22Rv1 (cell line): ENCODE data around the gene SPATA16.

Source experiments
- H3K27ac ChIP-seq: fragments of 450-650 bp; 2 replicates; pipeline ENCODE4 v1.5.1; 2017
- ZFX ChIP-seq: fragments of 450-650 bp; IDR thresholded peaks from 2 replicates; pipeline ENCODE4 v1.6.1; 2017; ENCODE audit warnings: antibody characterized with exemption, borderline replicate concordance
- TF ChIP-seq, protein P1 (sequence below): fragments of 450-650 bp; IDR thresholded peaks from 2 replicates; pipeline ENCODE4 v1.5.1; 2017; ENCODE audit warnings: mild to moderate bottlenecking

Gene SPATA16

DNA sequence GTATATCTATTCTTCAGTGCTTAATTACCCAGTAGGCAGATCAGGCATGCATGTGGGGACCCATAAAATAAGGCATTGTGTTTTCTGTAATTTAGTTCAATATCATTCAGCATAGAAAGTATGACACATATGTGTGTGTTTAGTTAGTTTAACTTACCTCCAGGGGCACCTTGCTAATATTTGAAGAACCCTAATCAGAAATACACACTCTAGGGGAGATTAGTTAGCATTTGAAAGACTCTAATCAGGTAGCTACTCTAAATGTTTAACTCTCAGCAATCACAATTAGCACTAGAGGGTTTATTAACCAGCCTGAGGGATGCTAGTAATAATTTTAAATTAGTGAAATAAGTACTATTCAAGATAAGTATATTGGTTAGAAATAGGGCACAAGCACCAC is 286.0 kb downstream of the SPATA16 start:
- TF ChIP-seq ZFX = no peak
- TF ChIP-seq, protein P1, sequence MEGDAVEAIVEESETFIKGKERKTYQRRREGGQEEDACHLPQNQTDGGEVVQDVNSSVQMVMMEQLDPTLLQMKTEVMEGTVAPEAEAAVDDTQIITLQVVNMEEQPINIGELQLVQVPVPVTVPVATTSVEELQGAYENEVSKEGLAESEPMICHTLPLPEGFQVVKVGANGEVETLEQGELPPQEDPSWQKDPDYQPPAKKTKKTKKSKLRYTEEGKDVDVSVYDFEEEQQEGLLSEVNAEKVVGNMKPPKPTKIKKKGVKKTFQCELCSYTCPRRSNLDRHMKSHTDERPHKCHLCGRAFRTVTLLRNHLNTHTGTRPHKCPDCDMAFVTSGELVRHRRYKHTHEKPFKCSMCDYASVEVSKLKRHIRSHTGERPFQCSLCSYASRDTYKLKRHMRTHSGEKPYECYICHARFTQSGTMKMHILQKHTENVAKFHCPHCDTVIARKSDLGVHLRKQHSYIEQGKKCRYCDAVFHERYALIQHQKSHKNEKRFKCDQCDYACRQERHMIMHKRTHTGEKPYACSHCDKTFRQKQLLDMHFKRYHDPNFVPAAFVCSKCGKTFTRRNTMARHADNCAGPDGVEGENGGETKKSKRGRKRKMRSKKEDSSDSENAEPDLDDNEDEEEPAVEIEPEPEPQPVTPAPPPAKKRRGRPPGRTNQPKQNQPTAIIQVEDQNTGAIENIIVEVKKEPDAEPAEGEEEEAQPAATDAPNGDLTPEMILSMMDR = no peak
- no peak overlapping the region for H3K27ac ChIP-seq

DNA sequence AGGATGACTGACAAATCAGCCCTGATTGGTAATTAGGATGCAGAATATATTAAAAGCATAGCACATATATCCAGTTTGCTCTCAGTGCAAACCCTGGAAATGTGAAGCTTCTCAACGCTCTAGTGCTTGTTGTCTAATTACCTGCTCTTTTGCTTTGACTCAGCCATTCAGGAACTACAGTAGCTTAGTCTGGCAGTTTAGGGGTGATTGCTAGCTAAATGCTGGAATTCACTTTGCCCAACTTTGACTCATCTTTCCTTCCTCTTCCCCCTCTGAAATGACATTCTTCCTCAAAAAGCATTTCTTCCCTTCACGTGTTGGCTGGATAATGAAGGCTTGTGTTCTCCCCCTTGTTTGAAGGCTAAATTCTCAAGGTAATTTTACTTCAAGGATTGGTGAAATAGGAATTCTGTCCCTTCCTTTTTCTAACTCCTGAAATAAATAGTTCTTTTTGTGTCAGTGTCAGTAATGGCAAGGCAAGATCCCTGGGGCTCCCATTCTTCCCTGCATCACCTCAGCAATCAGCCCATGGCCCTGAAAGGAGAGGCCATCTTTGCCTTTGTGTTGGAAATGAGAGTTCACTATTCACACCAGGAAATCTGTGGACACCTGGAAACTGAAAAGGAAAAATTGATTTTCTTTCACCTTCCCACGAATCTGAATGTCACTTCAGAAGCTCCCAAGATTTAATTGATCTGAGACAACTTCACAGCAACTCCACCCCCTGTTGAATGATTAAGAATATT is 286.9 kb downstream of the SPATA16 start:
- no peak for TF ChIP-seq ZFX
- TF ChIP-seq, protein P1 = no peak

DNA sequence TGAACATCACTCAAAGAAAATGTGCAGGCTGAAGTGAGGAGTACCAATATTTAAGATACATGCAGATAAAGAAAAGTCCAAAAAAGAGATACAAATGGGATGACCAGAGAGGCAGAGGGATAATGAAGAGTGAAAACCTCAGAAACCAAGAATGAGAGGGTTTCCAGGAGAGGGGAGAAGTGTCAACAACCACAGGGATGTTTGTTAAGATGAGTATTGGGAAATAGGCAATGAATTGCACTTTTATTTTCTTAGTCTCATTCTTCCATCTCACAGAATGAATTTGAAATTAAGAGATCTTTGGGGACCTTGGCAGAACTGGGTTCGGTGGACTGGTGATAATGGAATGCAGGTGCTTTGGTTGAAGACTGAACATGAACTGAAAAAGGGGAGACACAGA is 288.0 kb downstream of the SPATA16 start:
- no peak for TF ChIP-seq ZFX
- no peak overlapping the region for H3K27ac ChIP-seq

More for the DNA sequence above, 286.9 kb downstream of the SPATA16 start:
- H3K27ac ChIP-seq = no peak overlapping the region

DNA sequence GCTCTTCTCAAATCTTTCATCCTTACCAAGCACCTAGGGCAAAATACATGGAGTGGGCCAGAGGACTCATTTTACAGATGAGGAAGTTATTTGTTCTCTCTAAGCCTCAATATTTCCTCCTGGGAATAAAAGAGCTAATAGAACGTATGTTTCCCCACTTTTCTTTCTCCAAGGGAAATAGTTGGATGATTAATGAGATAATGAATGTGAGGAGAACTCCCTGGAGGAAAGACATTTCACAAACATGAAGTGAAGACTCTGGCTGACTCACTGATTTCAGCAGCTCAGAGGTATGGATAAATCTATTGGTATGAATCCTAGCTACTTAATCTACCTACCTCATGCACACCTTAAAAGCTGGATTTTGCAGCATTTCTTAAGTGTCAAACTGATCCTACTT is 292.1 kb downstream of the SPATA16 start:
- no peak for TF ChIP-seq ZFX
- TF ChIP-seq, protein P1 = no peak

DNA sequence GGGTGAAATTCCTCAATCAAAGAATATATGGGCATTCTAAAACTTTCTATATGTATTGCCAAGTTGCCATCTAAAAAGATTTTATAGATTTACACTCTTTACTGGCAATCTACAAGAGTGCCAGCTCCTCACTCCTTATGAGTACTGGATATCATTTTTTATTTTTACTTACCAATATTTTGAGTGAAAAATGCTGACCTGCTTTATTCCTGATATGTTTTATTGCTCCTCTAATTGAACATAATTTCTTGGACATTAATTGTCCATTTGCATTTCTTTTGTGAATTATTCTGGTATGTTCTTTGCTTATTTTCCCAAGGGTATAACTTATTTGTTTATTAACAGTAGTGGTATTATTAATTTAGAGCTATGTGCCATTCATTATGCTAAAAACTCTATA is 293.7 kb downstream of the SPATA16 start:
- TF ChIP-seq, protein P1 = no peak
- TF ChIP-seq ZFX = no peak
- no peak overlapping the region for H3K27ac ChIP-seq

More for the DNA sequence above, 292.1 kb downstream of the SPATA16 start:
- no peak overlapping the region for H3K27ac ChIP-seq

DNA sequence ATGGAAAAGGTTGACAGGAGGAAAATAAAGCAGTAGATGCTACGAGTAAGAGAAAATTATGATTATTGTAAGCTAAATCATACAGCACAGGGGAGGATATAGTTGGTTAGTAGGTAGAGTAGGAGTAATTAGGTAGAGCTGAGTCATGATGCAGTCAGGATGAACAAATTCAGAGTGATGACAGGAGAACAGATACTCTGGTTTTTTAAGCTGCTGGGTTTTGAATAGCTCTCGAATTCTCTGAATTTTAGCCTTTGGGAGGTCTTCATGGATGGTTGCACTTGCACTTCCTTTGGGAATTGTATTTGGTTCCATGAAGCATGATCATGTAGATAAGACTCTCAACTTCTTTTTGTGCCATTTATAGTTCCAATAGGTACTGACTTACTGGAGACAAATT is 294.3 kb downstream of the SPATA16 start:
- no peak overlapping the region for H3K27ac ChIP-seq
- TF ChIP-seq, protein P1 = no peak
- no peak for TF ChIP-seq ZFX

DNA sequence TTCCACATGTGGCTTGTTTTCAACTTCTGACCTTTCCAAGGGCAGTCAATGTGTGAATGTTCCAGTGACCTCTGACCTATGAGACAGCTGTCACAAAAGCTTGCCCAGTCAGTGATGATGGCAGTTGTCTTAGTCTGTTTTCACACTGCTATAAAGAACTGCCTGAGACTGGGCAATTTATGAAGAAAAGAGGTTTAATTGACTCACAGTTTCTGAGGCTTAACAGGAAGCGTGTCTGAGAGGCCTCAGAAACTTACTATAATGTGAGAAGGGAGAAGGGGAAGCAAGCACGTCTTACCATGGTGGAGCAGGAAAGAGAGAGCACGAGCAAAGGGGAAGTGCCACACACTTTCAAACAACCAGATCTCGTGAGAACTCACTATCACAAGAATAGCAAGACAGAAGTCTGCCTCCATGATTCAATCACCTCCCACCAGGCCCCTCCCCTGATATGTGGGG is 294.9 kb downstream of the SPATA16 start:
- TF ChIP-seq, protein P1 = no peak
- TF ChIP-seq ZFX = no peak
- H3K27ac ChIP-seq = no peak overlapping the region
